SU-DHL-6 (cell line): ENCODE results near the gene FAM200A.

Source experiments
- CTCF ChIP-seq: fragments of 200-600 bp; sonication (generic); IDR thresholded peaks from one replicate; pipeline ENCODE4 v1.5.1; 2017; ENCODE audit warnings: antibody characterized with exemption, mild to moderate bottlenecking, low read length, moderate library complexity; ENCODE audit not compliant: insufficient read depth, poor library complexity, severe bottlenecking
- EZH2phosphoT487 ChIP-seq: fragments of 200-600 bp; sonication (generic), shearing (Covaris generic); conservative IDR thresholded peaks from 2 replicates; pipeline ENCODE4 v1.6.1; 2018; ENCODE audit warnings: mild to moderate bottlenecking, antibody characterized with exemption, low read length, moderate library complexity, mixed read lengths

GRCh38 chr7:99553039-99553438 lies 1.1 kb upstream of the FAM200A start:
- TF ChIP-seq CTCF = no peak
- no peak for TF ChIP-seq EZH2phosphoT487
